KMS-11 (cell line): ENCODE measurements around the gene THOC5.

Source experiments
- H2AFZ ChIP-seq: fragments of 200-600 bp; sonication (generic); 2 replicates; pipeline ENCODE4 v1.6.1; 2016; ENCODE audit warnings: antibody characterized with exemption, mixed run types, low read depth
- H3K27ac ChIP-seq: fragments of 200-600 bp; sonication (generic); 2 replicates; pipeline ENCODE4 v1.6.1; 2016; ENCODE audit warnings: mild to moderate bottlenecking, mixed run types
- H3K27me3 ChIP-seq: fragments of 200-600 bp; sonication (generic); 2 replicates; pipeline ENCODE4 v1.6.1; 2017; ENCODE audit warnings: mild to moderate bottlenecking, low read depth, mixed run types, moderate library complexity; ENCODE audit not compliant: insufficient read depth
- H3K36me3 ChIP-seq: fragments of 200-600 bp; sonication (generic); 2 replicates; pipeline ENCODE4 v1.6.1; 2017; ENCODE audit warnings: mild to moderate bottlenecking, mixed run types; ENCODE audit not compliant: insufficient read depth
- H3K4me1 ChIP-seq: fragments of 200-600 bp; sonication (generic); 2 replicates; pipeline ENCODE4 v1.6.1; 2016; ENCODE audit warnings: mild to moderate bottlenecking, low read depth, mixed run types; ENCODE audit not compliant: poor library complexity, severe bottlenecking
- H3K4me2 ChIP-seq: fragments of 200-600 bp; sonication (generic); 2 replicates; pipeline ENCODE4 v1.7.0; 2016; ENCODE audit warnings: mild to moderate bottlenecking, mixed run types
- H3K4me3 ChIP-seq: fragments of 200-600 bp; sonication (generic); IDR thresholded peaks from 2 replicates; pipeline ENCODE4 v1.6.1; 2017; ENCODE audit warnings: low read depth, low read length, mixed read lengths; ENCODE audit not compliant: insufficient read depth
- H3K79me2 ChIP-seq: fragments of 200-600 bp; sonication (generic); 2 replicates; pipeline ENCODE4 v1.6.1; 2016; ENCODE audit warnings: low read depth, mixed run types; ENCODE audit not compliant: insufficient read depth
- H3K9ac ChIP-seq: fragments of 200-600 bp; sonication (generic); 2 replicates; pipeline ENCODE4 v1.6.1; 2016; ENCODE audit warnings: mild to moderate bottlenecking, mixed run types
- H4K20me1 ChIP-seq: fragments of 200-600 bp; sonication (generic); 2 replicates; pipeline ENCODE4 v1.6.1; 2016; ENCODE audit warnings: mild to moderate bottlenecking, mixed run types; ENCODE audit not compliant: insufficient read depth
- CTCF ChIP-seq: fragments of 200-600 bp; sonication (generic); conservative IDR thresholded peaks from 2 replicates; pipeline ENCODE4 v1.6.1; 2017; ENCODE audit warnings: low read depth, mild to moderate bottlenecking, antibody characterized with exemption, low read length, moderate library complexity, mixed read lengths

THOC5 gene

DNA sequence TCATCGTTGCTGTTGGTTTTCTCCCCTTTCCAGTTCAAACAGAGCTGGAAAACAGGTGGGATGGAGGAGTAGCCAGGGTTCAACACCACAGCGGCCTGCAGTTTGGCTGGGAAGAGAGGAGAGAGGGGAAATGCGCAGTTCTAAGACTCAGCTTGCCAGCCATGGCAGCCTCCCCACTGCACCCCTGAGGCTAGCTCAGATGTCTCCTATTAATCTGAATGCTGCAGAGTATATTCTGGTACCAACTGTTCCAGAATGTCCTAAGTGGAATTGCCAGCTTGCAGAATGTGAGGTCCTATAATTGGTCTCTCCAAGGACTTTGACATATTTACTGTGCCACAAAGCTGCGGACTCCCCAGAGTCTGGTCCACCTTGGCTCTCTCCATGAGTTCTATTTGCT is 41.5 kb downstream of the THOC5 start:
- no peaks in the 10 kb centered on the region for H3K36me3 ChIP-seq
- H3K27ac ChIP-seq: no peak overlapping the region
- no peaks in the 10 kb centered on the region for H3K27me3 ChIP-seq
- H2AFZ ChIP-seq: no peak overlapping the region
- H3K4me3 ChIP-seq: no peak overlapping the region
- H3K4me1 ChIP-seq: no peaks in the 10 kb centered on the region
- TF ChIP-seq CTCF: no peak
- no peaks in the 10 kb centered on the region for H4K20me1 ChIP-seq
- no peaks in the 10 kb centered on the region for H3K79me2 ChIP-seq
- no peak overlapping the region for H3K9ac ChIP-seq
- H3K4me2 ChIP-seq: no peak overlapping the region

DNA sequence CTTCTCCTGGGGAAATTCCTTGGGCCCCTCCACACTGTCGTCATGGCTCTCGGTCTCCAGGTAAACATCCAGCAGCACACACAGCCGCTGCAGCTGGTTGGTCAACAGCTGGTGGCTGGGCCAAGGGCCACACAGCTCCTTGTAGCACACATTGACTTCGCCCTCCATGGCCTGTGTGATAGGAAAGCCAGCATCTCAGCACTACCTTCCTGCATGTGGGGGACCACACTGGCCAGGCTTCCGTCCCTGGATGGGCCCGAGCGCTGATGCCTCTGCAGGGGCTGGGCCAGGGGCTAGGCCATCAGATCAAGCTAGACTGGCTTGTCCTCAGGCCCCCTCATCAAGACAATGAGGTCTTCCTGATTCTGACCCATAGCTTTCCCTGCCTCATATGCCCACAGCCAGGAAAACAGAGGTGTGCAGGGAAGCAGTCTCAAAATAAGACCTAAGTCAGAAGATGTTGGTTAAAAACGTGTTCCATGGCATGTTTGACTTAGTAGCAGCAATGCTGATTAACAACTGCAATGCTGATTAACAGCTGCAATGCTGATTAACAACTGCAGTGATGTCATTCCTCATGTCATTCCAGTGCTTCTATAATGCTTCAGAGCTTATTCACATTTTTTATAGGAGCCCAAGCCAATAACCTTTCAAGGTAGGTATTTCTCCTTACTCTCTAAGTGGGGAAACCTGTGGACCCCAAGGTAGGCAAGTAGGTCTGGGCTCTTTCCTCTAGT is 42.3 kb downstream of the THOC5 start:
- Histone ChIP-seq H3K27me3 (no peaks in the 10 kb centered on the region), H3K4me3 (no peak overlapping the region), H3K27ac (no peak overlapping the region), H3K4me1 (no peaks in the 10 kb centered on the region), H3K36me3 (no peaks in the 10 kb centered on the region), H3K9ac (no peak overlapping the region), H4K20me1 (no peaks in the 10 kb centered on the region), H3K4me2 (no peak overlapping the region), H2AFZ (no peak overlapping the region), H3K79me2 (no peaks in the 10 kb centered on the region)
- no peak for TF ChIP-seq CTCF

- H4K20me1 ChIP-seq: no peaks in the 10 kb centered on the region
- no peak for TF ChIP-seq CTCF
- no peak overlapping the region for H3K9ac ChIP-seq
- no peak overlapping the region for H2AFZ ChIP-seq
- H3K36me3 ChIP-seq: no peaks in the 10 kb centered on the region
- no peaks in the 10 kb centered on the region for H3K4me1 ChIP-seq
- no peaks in the 10 kb centered on the region for H3K27me3 ChIP-seq
- no peaks in the 10 kb centered on the region for H3K79me2 ChIP-seq
- H3K4me2 ChIP-seq: no peak overlapping the region
- H3K4me3 ChIP-seq: no peak overlapping the region
- no peak overlapping the region for H3K27ac ChIP-seq
These were observed 43.0 kb downstream of the THOC5 start for GRCh38 chr22:29510542-29510941.

DNA sequence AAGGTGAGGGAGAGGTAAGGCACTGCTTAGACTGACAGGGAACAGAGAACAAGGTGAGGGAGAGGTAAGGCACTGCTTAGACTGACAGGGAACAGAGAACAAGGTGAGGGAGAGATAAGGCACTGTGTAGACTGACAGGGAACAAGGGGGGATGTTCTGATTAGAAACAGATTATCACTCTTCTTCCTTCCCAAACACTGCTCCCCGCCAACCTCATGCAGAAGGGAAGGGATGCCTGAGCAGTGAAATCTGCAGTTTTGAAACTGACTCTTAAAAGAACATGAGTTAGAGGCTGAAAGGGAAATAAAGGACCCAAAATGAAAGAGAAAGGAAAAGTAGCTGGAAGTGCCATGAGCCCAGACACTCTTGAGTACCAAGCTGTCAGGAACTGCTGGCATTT is 43.7 kb downstream of the THOC5 start:
- no peaks in the 10 kb centered on the region for H3K27me3 ChIP-seq

More for the DNA sequence above, 43.7 kb downstream of the THOC5 start:
- TF ChIP-seq CTCF: no peak
- no peak overlapping the region for H2AFZ ChIP-seq
- H3K79me2 ChIP-seq: no peaks in the 10 kb centered on the region
- H3K27ac ChIP-seq: no peak overlapping the region
- H3K4me3 ChIP-seq: no peak overlapping the region
- no peak overlapping the region for H3K4me2 ChIP-seq
- no peaks in the 10 kb centered on the region for H3K4me1 ChIP-seq
- no peaks in the 10 kb centered on the region for H3K36me3 ChIP-seq
- no peak overlapping the region for H3K9ac ChIP-seq
- H4K20me1 ChIP-seq: no peaks in the 10 kb centered on the region
